NCI-H526 treated with DMSO at 0.1 percent for 48 hours (cell line): ENCODE results near the gene PABPN1L.

Experiments
- DNase-seq: peaks from one replicate; lab custom pipeline; 2025; lab: John Stamatoyannopoulos, UW

PABPN1L gene

GRCh38 chr16:88883946-88884345, 17.5 kb upstream of the PABPN1L start:
- no peak for DNase-seq

- DNase-seq: no peak
Observed at GRCh38 chr16:88883117-88883895, 16.8 kb upstream of the PABPN1L start.

- no peak for DNase-seq
Observed at GRCh38 chr16:88882358-88883030, 16.0 kb upstream of the PABPN1L start.

- DNase-seq: no peak
Observed at GRCh38 chr16:88881675-88882357, 15.4 kb upstream of the PABPN1L start.

GRCh38 chr16:88881007-88881615, 14.7 kb upstream of the PABPN1L start:
- DNase-seq: no peak

GRCh38 chr16:88880226-88881006, 14.0 kb upstream of the PABPN1L start:
- no peak for DNase-seq

GRCh38 chr16:88879788-88880055, 13.3 kb upstream of the PABPN1L start:
- DNase-seq: no peak

GRCh38 chr16:88878967-88879787, 12.7 kb upstream of the PABPN1L start:
- peak; percentile 17 for DNase-seq

GRCh38 chr16:88878356-88878755, 11.9 kb upstream of the PABPN1L start:
- DNase-seq: no peak

GRCh38 chr16:88877564-88878289, 11.3 kb upstream of the PABPN1L start:
- DNase-seq: no peak

GRCh38 chr16:88876942-88877526, 10.6 kb upstream of the PABPN1L start:
- no peak for DNase-seq

- DNase-seq: no peak
Observed at GRCh38 chr16:88875703-88876234, 9.3 kb upstream of the PABPN1L start.

GRCh38 chr16:88874938-88875599, 8.6 kb upstream of the PABPN1L start:
- no peak for DNase-seq

GRCh38 chr16:88872650-88873331, 6.3 kb upstream of the PABPN1L start:
- no peak for DNase-seq

- DNase-seq: no peak
Observed at GRCh38 chr16:88871730-88872416, 5.4 kb upstream of the PABPN1L start.

GRCh38 chr16:88871349-88871702, 4.9 kb upstream of the PABPN1L start:
- no peak for DNase-seq

GRCh38 chr16:88870608-88871348, 4.3 kb upstream of the PABPN1L start:
- DNase-seq: peak; percentile 11

GRCh38 chr16:88869673-88869980, 3.2 kb upstream of the PABPN1L start:
- DNase-seq: no peak
